GM19025 (cell line): Measurements from ENCODE around the gene NBPF9.
"Not testable (repeated sequence)": the region's sequence is repeated elsewhere in the genome, so short reads cannot be mapped to it uniquely, and the experiment has no call there.

Experiments used
- ATAC-seq: cut with Tn5 transposase; IDR thresholded peaks from one replicate; pipeline ENCODE4 v1.9.1; 2021; ENCODE audit warnings: mild to moderate bottlenecking, low read depth, moderate library complexity; ENCODE audit not compliant: unreplicated experiment

NBPF9 gene

DNA sequence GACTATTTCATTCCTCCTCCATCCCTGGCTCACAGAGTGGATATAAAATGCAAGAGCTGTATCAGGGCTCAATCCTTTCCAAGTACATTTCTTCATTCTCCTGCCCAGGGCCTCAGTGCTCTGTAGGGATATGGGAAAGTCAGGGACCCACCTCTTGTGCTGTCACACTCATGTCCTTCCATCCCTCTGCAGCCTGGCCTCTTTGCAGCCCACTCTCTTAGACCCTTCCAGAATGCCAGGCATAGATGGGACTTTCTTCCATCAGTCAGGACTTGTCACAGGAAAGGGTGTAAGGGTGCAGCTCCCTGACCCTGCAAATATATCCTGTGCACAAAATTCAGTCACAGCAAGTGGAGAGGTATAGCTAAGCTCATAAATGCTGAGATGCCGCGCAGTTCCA is 86.7 kb downstream of the NBPF9 start:
- not testable (repeated sequence) for ATAC-seq

DNA sequence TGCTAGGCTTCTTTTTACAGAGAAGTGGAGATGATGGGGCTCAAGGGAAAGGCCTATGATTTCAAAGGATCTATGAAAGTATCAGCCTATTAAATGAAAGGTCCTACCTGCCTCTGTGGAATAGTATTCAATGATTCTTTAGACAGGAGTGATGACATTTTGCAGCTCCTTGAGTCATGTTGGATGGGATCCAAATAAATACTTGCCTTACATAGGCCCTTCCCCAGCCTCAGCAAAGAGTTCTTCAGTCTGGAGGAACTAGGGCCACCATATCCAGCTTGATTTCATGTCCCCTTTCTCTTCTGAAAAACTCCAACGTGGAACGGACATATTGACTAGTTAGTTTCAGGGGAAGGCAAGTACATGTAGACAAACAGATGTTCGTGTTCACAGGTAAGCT is 87.8 kb downstream of the NBPF9 start:
- ATAC-seq, result not testable (repeated sequence)

DNA sequence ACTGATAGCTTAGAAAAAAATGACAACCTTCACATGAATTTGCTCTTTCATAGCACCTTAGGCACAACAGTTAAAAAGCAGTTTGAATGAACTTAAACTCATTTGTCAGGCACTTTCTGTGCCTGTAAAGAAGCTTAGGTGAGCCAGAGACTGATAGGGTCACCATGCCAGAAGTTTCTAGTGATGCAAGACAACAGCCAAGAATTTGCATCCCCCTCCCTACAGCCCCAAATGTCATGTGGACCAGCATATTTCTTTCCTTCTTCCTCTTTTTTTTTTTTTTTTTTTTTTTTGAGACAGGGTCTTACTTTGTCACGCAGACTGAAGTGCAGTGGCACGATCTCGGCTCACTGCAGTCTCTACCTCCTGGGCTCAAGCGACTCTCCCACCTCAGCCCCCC is 89.8 kb downstream of the NBPF9 start:
- not testable (repeated sequence) for ATAC-seq

DNA sequence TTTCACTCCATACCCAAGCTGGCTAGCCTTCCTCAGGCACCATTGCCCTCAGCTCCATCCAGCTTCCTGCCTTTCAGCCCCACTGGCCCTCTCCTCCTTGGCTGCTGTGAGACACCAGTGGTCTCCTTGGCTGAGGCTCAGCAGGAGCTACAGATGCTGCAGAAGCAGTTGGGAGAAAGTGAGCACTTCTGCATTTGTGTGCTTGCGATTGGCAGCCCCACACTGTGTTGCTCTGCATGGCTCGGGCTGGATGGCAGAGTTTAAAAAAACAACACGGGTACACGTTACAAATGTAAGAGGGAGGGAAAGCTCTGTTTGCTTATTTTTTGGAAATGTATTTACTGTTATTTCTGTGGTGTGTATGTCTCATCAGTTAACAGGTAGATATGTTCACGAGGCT is 90.8 kb downstream of the NBPF9 start:
- ATAC-seq, result not testable (repeated sequence)

DNA sequence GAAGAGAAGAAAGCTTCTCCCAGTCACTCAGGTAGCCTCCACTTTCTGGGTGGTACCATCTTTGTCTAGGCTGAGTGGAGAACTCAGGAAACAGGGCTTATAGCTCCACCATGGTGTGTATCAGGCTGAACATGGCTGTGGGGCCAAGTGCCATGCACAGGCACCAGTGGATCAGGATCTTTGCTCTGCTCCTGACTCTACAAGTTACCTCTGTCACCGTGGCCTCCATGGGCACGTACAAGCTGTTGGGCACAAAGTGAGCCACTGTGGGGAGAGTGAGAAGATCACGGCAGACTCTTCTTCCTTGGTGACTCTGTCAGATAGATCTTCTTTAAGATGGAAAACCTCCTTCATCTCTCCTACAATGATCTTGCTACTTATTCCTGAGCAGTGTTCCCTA is 93.6 kb downstream of the NBPF9 start:
- ATAC-seq, result not testable (repeated sequence)

DNA sequence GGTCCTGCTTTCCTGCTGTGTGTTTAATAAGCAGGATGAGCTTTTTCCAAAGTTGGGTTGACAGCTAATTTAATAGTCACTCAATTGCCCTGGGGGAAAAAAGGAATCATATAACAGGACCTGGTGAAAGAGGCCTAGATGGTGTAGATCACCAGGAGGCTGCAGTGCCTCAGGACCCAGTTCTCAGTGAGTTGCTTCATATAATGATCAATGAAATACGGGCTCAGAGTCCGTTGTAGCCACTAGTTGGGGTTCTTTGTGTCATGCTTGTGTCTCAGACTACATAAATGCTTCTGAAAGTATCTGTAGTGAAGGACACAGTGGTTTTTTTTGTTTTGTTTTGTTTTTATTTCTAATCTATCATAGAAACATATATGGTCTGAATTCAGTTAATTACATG is 94.6 kb downstream of the NBPF9 start:
- ATAC-seq, result not testable (repeated sequence)

DNA sequence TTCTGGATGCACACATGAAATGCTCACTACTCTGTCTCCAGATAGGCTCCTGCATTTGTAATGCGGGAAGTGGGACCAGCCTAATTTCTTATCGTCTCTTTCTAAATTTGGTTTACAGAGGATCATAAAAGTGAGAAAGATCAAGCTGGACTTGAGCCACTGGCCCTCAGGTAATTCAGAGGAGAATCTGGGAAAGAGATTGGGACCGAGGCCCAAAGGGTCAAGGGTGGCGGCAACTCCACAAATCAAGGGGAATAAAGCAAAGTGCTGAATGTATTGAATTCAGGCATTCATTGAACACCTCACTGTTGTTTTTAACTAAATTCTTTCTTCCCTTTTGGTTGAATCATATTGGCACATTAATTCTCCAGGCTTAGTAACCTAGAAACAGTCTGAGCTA is 95.0 kb downstream of the NBPF9 start:
- ATAC-seq, result not testable (repeated sequence)
